ENCODE measurements around the gene SLC35A2. TPM values are rescaled to one million over a fixed set of nuclear protein-coding genes. Genes with fewer than 3 reads are reported as not detected.

Gene SLC35A2
- total RNA-seq, 1 donor from 2014 or later, result 17.4 TPM

Other genes with a start within 250 kb of the SLC35A2 start
- 1.2 TPM for gene WAS, start 227.8 kb downstream of the SLC35A2 start, total RNA-seq
- 6.4 TPM for gene SUV39H1, start 214.9 kb downstream of the SLC35A2 start, total RNA-seq
- 0.52 TPM for gene GLOD5, start 149.9 kb downstream of the SLC35A2 start, total RNA-seq
- not detected for gene GATA1, start 125.1 kb downstream of the SLC35A2 start, total RNA-seq
- 46.5 TPM for gene HDAC6, start 109.6 kb downstream of the SLC35A2 start, total RNA-seq
- not detected for gene ERAS, start 85.1 kb downstream of the SLC35A2 start, total RNA-seq
- 0.36 TPM for gene PCSK1N, start 76.0 kb downstream of the SLC35A2 start, total RNA-seq
- 33.9 TPM for gene TIMM17B, start 13.9 kb downstream of the SLC35A2 start, total RNA-seq
- gene PQBP1, start 13.7 kb downstream of the SLC35A2 start, total RNA-seq, result 53.5 TPM
- 4.4 TPM for gene PIM2, start 7.4 kb upstream of the SLC35A2 start, total RNA-seq
- gene OTUD5, start 46.0 kb upstream of the SLC35A2 start, total RNA-seq, result 20.3 TPM
- gene KCND1, start 60.2 kb upstream of the SLC35A2 start, total RNA-seq, result 0.28 TPM
- gene GRIPAP1, start 90.6 kb upstream of the SLC35A2 start, total RNA-seq, result 21.2 TPM
- 20.2 TPM for gene TFE3, start 131.7 kb upstream of the SLC35A2 start, total RNA-seq
- gene CCDC120, start 147.4 kb upstream of the SLC35A2 start, total RNA-seq, result 27.7 TPM
- gene PRAF2, start 162.4 kb upstream of the SLC35A2 start, total RNA-seq, result 4.8 TPM
- 30.3 TPM for gene WDR45, start 168.2 kb upstream of the SLC35A2 start, total RNA-seq
- gene GPKOW, start 212.1 kb upstream of the SLC35A2 start, total RNA-seq, result 11.9 TPM